Measurements from ENCODE around the gene NEK2.
"Not testable (repeated sequence)": the region's sequence is repeated elsewhere in the genome, so short reads cannot be mapped to it uniquely, and the experiment has no call there.

The NEK2 gene

GRCh38 chr1:211640301-211640630 lies 35.2 kb downstream of the NEK2 start:
- CTCF ChIA-PET: interaction anchor here (1.1 to 14.4 kb wide), 4 partner anchors 9 to 322 kb away, joined by 3 to 114 read pairs (median 4); no protein-coding TSS in a partner anchor
- Histone ChIP-seq H3K36me3 (ENCODE audit: control insufficient read depth in 4 of 4, insufficient read depth in 4 of 4, low read length in 3 of 4) (no peaks in the 10 kb centered on the region), H3K27me3 (replicated peaks in 2 of 5; ENCODE audit: control insufficient read depth in 4 of 5, insufficient read depth in 5 of 5, low read length in 4 of 5) (peaks cover 0 to 20% (median 4%) of the 10 kb centered on the region in 5 experiments), H3K4me3 (ENCODE audit: control insufficient read depth in 1 of 7, extremely low read depth in 1 of 7, insufficient read depth in 4 of 7, low read depth in 2 of 7, low read length in 6 of 7) (no peak overlapping the region), H3K9me3 (ENCODE audit: control extremely low read depth in 1 of 5, control insufficient read depth in 4 of 5, insufficient read depth in 2 of 5, low read depth in 1 of 5, low read length in 4 of 5) (no peaks in the 10 kb centered on the region), H3K4me1 (ENCODE audit: control extremely low read depth in 1 of 4, control insufficient read depth in 4 of 4, insufficient read depth in 4 of 4, low read length in 3 of 4) (peaks cover 0 to 8% (median 8%) of the 10 kb centered on the region in 4 experiments), H3K27ac (ENCODE audit: insufficient read depth in 1 of 2, low read depth in 1 of 2, low read length in 2 of 2, poor library complexity in 1 of 2, severe bottlenecking in 2 of 2) (no peak overlapping the region)
- POLR2A ChIA-PET: no interaction called here
- no peak for DNase-seq
- 100% methylated on average over 1 of the region's 1 CpG for WGBS (ENCODE audit: insufficient coverage)

- peaks cover 0 to 8% (median 8%) of the 10 kb centered on the region in 4 experiments for H3K4me1 ChIP-seq (ENCODE audit: control extremely low read depth in 1 of 4, control insufficient read depth in 4 of 4, insufficient read depth in 4 of 4, low read length in 3 of 4)
- H3K27ac ChIP-seq (ENCODE audit: insufficient read depth in 1 of 2, low read depth in 1 of 2, low read length in 2 of 2, poor library complexity in 1 of 2, severe bottlenecking in 2 of 2): no peak overlapping the region
- peaks cover 0 to 22% (median 4%) of the 10 kb centered on the region in 5 experiments for H3K27me3 ChIP-seq (replicated peaks in 2 of 5; ENCODE audit: control insufficient read depth in 4 of 5, insufficient read depth in 5 of 5, low read length in 4 of 5)
- DNase-seq: no peak
- H3K9me3 ChIP-seq (ENCODE audit: control extremely low read depth in 1 of 5, control insufficient read depth in 4 of 5, insufficient read depth in 2 of 5, low read depth in 1 of 5, low read length in 4 of 5): no peaks in the 10 kb centered on the region
- no peaks in the 10 kb centered on the region for H3K36me3 ChIP-seq (ENCODE audit: control insufficient read depth in 4 of 4, insufficient read depth in 4 of 4, low read length in 3 of 4)
- no peak overlapping the region for H3K4me3 ChIP-seq (ENCODE audit: control insufficient read depth in 1 of 7, extremely low read depth in 1 of 7, insufficient read depth in 4 of 7, low read depth in 2 of 7, low read length in 6 of 7)
- WGBS (ENCODE audit: insufficient coverage): 81% methylated on average over 12 of the region's 13 CpGs
- ChIA-PET POLR2A (no interaction called here), CTCF (interaction anchor here (1.1 to 14.4 kb wide), 6 partner anchors 10 to 321 kb away, joined by 3 to 114 read pairs (median 4); partner anchors contain the start of gene SLC30A1)
These were observed 35.7 kb downstream of the NEK2 start for GRCh38 chr1:211639475-211640300.

- POLR2A ChIA-PET: no interaction called here
These were observed 36.7 kb downstream of the NEK2 start for GRCh38 chr1:211638689-211639101.

GRCh38 chr1:211638246-211638645 lies 37.2 kb downstream of the NEK2 start:
- ChIA-PET CTCF (interaction anchor here (0.9 to 14.4 kb wide), 5 partner anchors 11 to 58 kb away, joined by 3 to 114 read pairs (median 5); partner anchors contain the start of gene SLC30A1), POLR2A (no interaction called here)
- whole genome bisulfite sequencing (ENCODE audit: insufficient coverage): 87% methylated on average over 3 of the region's 5 CpGs
- Histone ChIP-seq H3K4me1 (ENCODE audit: control extremely low read depth in 1 of 4, control insufficient read depth in 4 of 4, insufficient read depth in 4 of 4, low read length in 3 of 4) (peaks cover 0 to 4% (median 3%) of the 10 kb centered on the region in 4 experiments), H3K27me3 (replicated peaks in 2 of 5; ENCODE audit: control insufficient read depth in 4 of 5, insufficient read depth in 5 of 5, low read length in 4 of 5) (peaks cover 0 to 25% (median 6%) of the 10 kb centered on the region in 5 experiments), H3K36me3 (ENCODE audit: control insufficient read depth in 4 of 4, insufficient read depth in 4 of 4, low read length in 3 of 4) (no peaks in the 10 kb centered on the region), H3K9me3 (ENCODE audit: control extremely low read depth in 1 of 5, control insufficient read depth in 4 of 5, insufficient read depth in 2 of 5, low read depth in 1 of 5, low read length in 4 of 5) (no peaks in the 10 kb centered on the region), H3K27ac (ENCODE audit: insufficient read depth in 1 of 2, low read depth in 1 of 2, low read length in 2 of 2, poor library complexity in 1 of 2, severe bottlenecking in 2 of 2) (no peak overlapping the region), H3K4me3 (ENCODE audit: control insufficient read depth in 1 of 7, extremely low read depth in 1 of 7, insufficient read depth in 4 of 7, low read depth in 2 of 7, low read length in 6 of 7) (no peak overlapping the region)
- DNase-seq: no peak

More at GRCh38 chr1:211638689-211639101, 36.7 kb downstream of the NEK2 start:
- 90% methylated on average over 4 of the region's 5 CpGs for WGBS (ENCODE audit: insufficient coverage)
- Histone ChIP-seq H3K36me3 (ENCODE audit: control insufficient read depth in 4 of 4, insufficient read depth in 4 of 4, low read length in 3 of 4) (no peaks in the 10 kb centered on the region), H3K9me3 (ENCODE audit: control extremely low read depth in 1 of 5, control insufficient read depth in 4 of 5, insufficient read depth in 2 of 5, low read depth in 1 of 5, low read length in 4 of 5) (no peaks in the 10 kb centered on the region), H3K27me3 (replicated peaks in 2 of 5; ENCODE audit: control insufficient read depth in 4 of 5, insufficient read depth in 5 of 5, low read length in 4 of 5) (peaks cover 0 to 28% (median 6%) of the 10 kb centered on the region in 5 experiments), H3K27ac (ENCODE audit: insufficient read depth in 1 of 2, low read depth in 1 of 2, low read length in 2 of 2, poor library complexity in 1 of 2, severe bottlenecking in 2 of 2) (no peak overlapping the region), H3K4me3 (ENCODE audit: control insufficient read depth in 1 of 7, extremely low read depth in 1 of 7, insufficient read depth in 4 of 7, low read depth in 2 of 7, low read length in 6 of 7) (no peak overlapping the region), H3K4me1 (ENCODE audit: control extremely low read depth in 1 of 4, control insufficient read depth in 4 of 4, insufficient read depth in 4 of 4, low read length in 3 of 4) (peaks cover 0 to 5% (median 3%) of the 10 kb centered on the region in 4 experiments)
- no peak for DNase-seq
- CTCF ChIA-PET: interaction anchor here (0.9 to 14.4 kb wide), 5 partner anchors 11 to 59 kb away, joined by 3 to 114 read pairs (median 5); partner anchors contain the start of gene SLC30A1

- DNase-seq: no peak
- H3K4me3 ChIP-seq (ENCODE audit: control insufficient read depth in 1 of 7, extremely low read depth in 1 of 7, insufficient read depth in 4 of 7, low read depth in 2 of 7, low read length in 6 of 7): no peak overlapping the region
- peaks cover 0 to 30% (median 6%) of the 10 kb centered on the region in 5 experiments for H3K27me3 ChIP-seq (replicated peaks in 2 of 5; ENCODE audit: control insufficient read depth in 4 of 5, insufficient read depth in 5 of 5, low read length in 4 of 5)
These were observed 38.4 kb downstream of the NEK2 start for GRCh38 chr1:211637066-211637465.

GRCh38 chr1:211636575-211637029 lies 38.8 kb downstream of the NEK2 start:
- DNase-seq; H3K4me3 ChIP-seq (ENCODE audit: control insufficient read depth in 1 of 7, extremely low read depth in 1 of 7, insufficient read depth in 4 of 7, low read depth in 2 of 7, low read length in 6 of 7); POLR2A ChIA-PET; H3K27ac ChIP-seq (ENCODE audit: insufficient read depth in 1 of 2, low read depth in 1 of 2, low read length in 2 of 2, poor library complexity in 1 of 2, severe bottlenecking in 2 of 2); H3K36me3 ChIP-seq (ENCODE audit: control insufficient read depth in 4 of 4, insufficient read depth in 4 of 4, low read length in 3 of 4); H3K9me3 ChIP-seq (ENCODE audit: control extremely low read depth in 1 of 5, control insufficient read depth in 4 of 5, insufficient read depth in 2 of 5, low read depth in 1 of 5, low read length in 4 of 5): not testable (repeated sequence)
- 88% methylated on average over 6 of the region's 9 CpGs for WGBS (ENCODE audit: insufficient coverage)
- H3K4me1 ChIP-seq (ENCODE audit: control extremely low read depth in 1 of 4, control insufficient read depth in 4 of 4, insufficient read depth in 4 of 4, low read length in 3 of 4): peaks cover 0 to 17% (median 14%) of the 10 kb centered on the region in 4 experiments
- CTCF ChIA-PET: interaction anchor here (14.4 kb wide), 1 partner anchor 13 kb away, joined by 114 read pairs; no protein-coding TSS in a partner anchor
- peaks cover 0 to 31% (median 5%) of the 10 kb centered on the region in 5 experiments for H3K27me3 ChIP-seq (replicated peaks in 2 of 5; ENCODE audit: control insufficient read depth in 4 of 5, insufficient read depth in 5 of 5, low read length in 4 of 5)

More at GRCh38 chr1:211637066-211637465, 38.4 kb downstream of the NEK2 start:
- H3K4me1 ChIP-seq (ENCODE audit: control extremely low read depth in 1 of 4, control insufficient read depth in 4 of 4, insufficient read depth in 4 of 4, low read length in 3 of 4): peaks cover 0 to 16% (median 14%) of the 10 kb centered on the region in 4 experiments
- no peaks in the 10 kb centered on the region for H3K9me3 ChIP-seq (ENCODE audit: control extremely low read depth in 1 of 5, control insufficient read depth in 4 of 5, insufficient read depth in 2 of 5, low read depth in 1 of 5, low read length in 4 of 5)
- no CpG with 5 or more reads among the region's 3 CpGs for whole genome bisulfite sequencing (ENCODE audit: insufficient coverage)
- POLR2A ChIA-PET: no interaction called here
- no peaks in the 10 kb centered on the region for H3K36me3 ChIP-seq (ENCODE audit: control insufficient read depth in 4 of 4, insufficient read depth in 4 of 4, low read length in 3 of 4)
- CTCF ChIA-PET: interaction anchor here (1.7 to 14.4 kb wide), 2 partner anchors 12 to 50 kb away, joined by 3 to 114 read pairs; no protein-coding TSS in a partner anchor
- H3K27ac ChIP-seq (ENCODE audit: insufficient read depth in 1 of 2, low read depth in 1 of 2, low read length in 2 of 2, poor library complexity in 1 of 2, severe bottlenecking in 2 of 2): no peak overlapping the region

All from common myeloid progenitor, CD34-positive (primary cell).